Panc1 (cell line): ENCODE measurements around the gene GGCX. TPM values are rescaled to one million over a fixed set of nuclear protein-coding genes. Genes with fewer than 3 reads are reported as not detected.
A peak's percentile ranks its signal among the peaks of the same experiment; 100 is the strongest.

Experiments
- ATAC-seq: fragments of 200-7000 bp; cut with Tn5 transposase; 2 replicates; pipeline ENCODE4 v1.9.1; 2020; ENCODE audit warnings: mild to moderate bottlenecking, moderate library complexity
- BruUV-seq: library from RNA; stranded (reverse); fragments of 400-500 nt; replicated peaks from 2 replicates; lab custom pipeline; 2021; lab: Mats Ljungman, UMichigan
- CTCF ChIA-PET: fragments of 300-600 bp; sonication (Branson Sonifier 250); formaldehyde crosslinking; loops from one replicate; lab custom pipeline; 2022; ENCODE audit warnings: antibody characterized with exemption; lab: Charles Lee
- POLR2A ChIA-PET: fragments of 300-600 bp; sonication (Branson Sonifier 250); formaldehyde crosslinking; loops from one replicate; lab custom pipeline; 2022; ENCODE audit warnings: antibody characterized with exemption; lab: Charles Lee
- DNase-seq: peaks from one replicate; pipeline ENCODE4 v3.0.0-alpha.2; 2010; ENCODE audit warnings: low read depth, low spot score
- H3K27ac ChIP-seq: 2 replicates; pipeline ENCODE4 v1.5.1; 2011; ENCODE audit warnings: mild to moderate bottlenecking, low read length, inconsistent platforms
- H3K27me3 ChIP-seq: fragments of 200-500 bp; sonication (Bioruptor generic); 2 replicates; pipeline ENCODE4 v1.6.0; 2014; ENCODE audit warnings: low read length, inconsistent platforms; ENCODE audit not compliant: control insufficient read depth, insufficient read depth
- H3K36me3 ChIP-seq: fragments of 200-500 bp; sonication (Bioruptor generic); 2 replicates; pipeline ENCODE4 v1.5.1; 2014; ENCODE audit warnings: inconsistent platforms, mild to moderate bottlenecking, low read length, moderate library complexity; ENCODE audit not compliant: control insufficient read depth, insufficient read depth
- H3K4me1 ChIP-seq: 2 replicates; pipeline ENCODE4 v1.5.1; 2011; ENCODE audit warnings: inconsistent platforms, mild to moderate bottlenecking, low read length, moderate library complexity; ENCODE audit not compliant: control insufficient read depth, insufficient read depth
- H3K4me3 ChIP-seq, 2 experiments: 2 replicates each; pipeline ENCODE4 v1.5.1; 2011 to 2012; ENCODE audit warnings: low read depth in 2 of 2, low read length in 2 of 2, mild to moderate bottlenecking in 2 of 2, inconsistent platforms in 1 of 2, moderate library complexity in 1 of 2
- H3K9me3 ChIP-seq: fragments of 200-500 bp; sonication (Bioruptor generic); 2 replicates; pipeline ENCODE4 v1.5.1; 2014; ENCODE audit warnings: low read depth, mild to moderate bottlenecking, inconsistent platforms, low read length, moderate library complexity; ENCODE audit not compliant: control insufficient read depth, insufficient read depth
- POLR2AphosphoS5 ChIP-seq: IDR thresholded peaks from 2 replicates; pipeline ENCODE4 v1.6.1; 2012; ENCODE audit warnings: mild to moderate bottlenecking, low read depth, low read length, moderate library complexity
- SIN3A ChIP-seq: IDR thresholded peaks from 2 replicates; pipeline ENCODE4 v1.6.1; 2012; ENCODE audit warnings: low read depth, mild to moderate bottlenecking, low read length, moderate library complexity, borderline replicate concordance; ENCODE audit not compliant: insufficient read depth
- TCF7L2 ChIP-seq: IDR thresholded peaks from 2 replicates; pipeline ENCODE4 v1.6.1; 2011; ENCODE audit warnings: mild to moderate bottlenecking, low read depth, low read length, inconsistent platforms
- in situ Hi-C: cut with HindIII; loops from 2 replicates; pipeline ENCODE4 v1.10.0; 2016; ENCODE audit warnings: low sequenced_read_pairs, low pct_unique_long_range_greater_than_20kb
- intact Hi-C: fragments of 100-400 bp; cut with micrococcal nuclease; formaldehyde crosslinking; loops from one replicate; pipeline ENCODE4 v1.10.0; 2022; ENCODE audit not compliant: unreplicated experiment
- total RNA-seq: library from RNA; stranded (reverse); gene quantifications from one replicate; pipeline ENCODE4 v1.2.1, GENCODE V29; 2021; ENCODE audit not compliant: unreplicated experiment
- TF ChIP-seq, protein P1 (sequence below): fragments of 450-650 bp; IDR thresholded peaks from 2 replicates; pipeline ENCODE4 v1.5.1; 2017; ENCODE audit warnings: mild to moderate bottlenecking
- TF ChIP-seq, protein P2 (sequence below), 2 experiments: IDR thresholded peaks; 2 replicates each; pipeline ENCODE4 v1.6.1; 2011 to 2012; ENCODE audit warnings: low read depth in 2 of 2, control low read depth in 1 of 2, low read length in 1 of 2, mild to moderate bottlenecking in 1 of 2, moderate library complexity in 1 of 2; ENCODE audit not compliant: insufficient read depth in 1 of 2

The GGCX gene
- total RNA-seq, 1 experiment from 2014 or later = 64.1 TPM

DNA sequence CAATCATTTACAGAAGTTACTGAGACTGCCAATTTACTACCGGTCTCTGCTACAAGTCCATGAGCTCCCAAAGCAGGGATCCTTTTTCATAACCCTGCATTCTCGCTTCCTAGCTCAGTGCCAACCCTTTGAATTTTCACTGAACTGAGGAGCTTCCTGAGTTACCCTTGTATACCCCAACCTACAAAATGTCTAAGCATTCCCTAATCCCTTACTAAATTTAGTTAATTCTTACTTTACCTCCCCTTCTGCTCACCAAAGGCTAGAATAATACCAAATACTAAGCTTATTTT is 12.7 kb downstream of the GGCX start:
- intact Hi-C loops = no loop called here
- no peaks in the 10 kb centered on the region for H3K27me3 ChIP-seq
- peaks cover 14% of the 10 kb centered on the region for H3K36me3 ChIP-seq
- no peak overlapping the region for H3K4me3 ChIP-seq
- ChIA-PET POLR2A (interaction anchor here (0.6 to 1.5 kb wide), 7 partner anchors 13 to 403 kb away, joined by 3 to 10 read pairs (median 3); no protein-coding TSS in a partner anchor), CTCF (interaction anchor here (0.7 to 1.0 kb wide), 2 partner anchors 41 to 127 kb away, joined by 3 to 4 read pairs; no protein-coding TSS in a partner anchor)
- in situ Hi-C loops = loop anchor here (25.0 kb wide), 1 partner anchor 136 kb away; the partner anchor contains the start of genes CAPG and SH2D6
- H3K4me1 ChIP-seq = peaks cover 82% of the 10 kb centered on the region
- H3K9me3 ChIP-seq = no peaks in the 10 kb centered on the region
- ATAC-seq (peak; percentile 7), DNase-seq (no peak)
- no TSS peak for BruUV-seq
- peak overlapping the region; percentile 100 for H3K27ac ChIP-seq
- TF ChIP-seq, protein P1, sequence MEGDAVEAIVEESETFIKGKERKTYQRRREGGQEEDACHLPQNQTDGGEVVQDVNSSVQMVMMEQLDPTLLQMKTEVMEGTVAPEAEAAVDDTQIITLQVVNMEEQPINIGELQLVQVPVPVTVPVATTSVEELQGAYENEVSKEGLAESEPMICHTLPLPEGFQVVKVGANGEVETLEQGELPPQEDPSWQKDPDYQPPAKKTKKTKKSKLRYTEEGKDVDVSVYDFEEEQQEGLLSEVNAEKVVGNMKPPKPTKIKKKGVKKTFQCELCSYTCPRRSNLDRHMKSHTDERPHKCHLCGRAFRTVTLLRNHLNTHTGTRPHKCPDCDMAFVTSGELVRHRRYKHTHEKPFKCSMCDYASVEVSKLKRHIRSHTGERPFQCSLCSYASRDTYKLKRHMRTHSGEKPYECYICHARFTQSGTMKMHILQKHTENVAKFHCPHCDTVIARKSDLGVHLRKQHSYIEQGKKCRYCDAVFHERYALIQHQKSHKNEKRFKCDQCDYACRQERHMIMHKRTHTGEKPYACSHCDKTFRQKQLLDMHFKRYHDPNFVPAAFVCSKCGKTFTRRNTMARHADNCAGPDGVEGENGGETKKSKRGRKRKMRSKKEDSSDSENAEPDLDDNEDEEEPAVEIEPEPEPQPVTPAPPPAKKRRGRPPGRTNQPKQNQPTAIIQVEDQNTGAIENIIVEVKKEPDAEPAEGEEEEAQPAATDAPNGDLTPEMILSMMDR = no peak
- TF ChIP-seq POLR2AphosphoS5 = peak; percentile 56; the same call in 1 of the 2 replicates
- TF ChIP-seq SIN3A = 0 out of 2 replicates have a peak, but pooled peaks have one; percentile 60
- TF ChIP-seq, protein P2, sequence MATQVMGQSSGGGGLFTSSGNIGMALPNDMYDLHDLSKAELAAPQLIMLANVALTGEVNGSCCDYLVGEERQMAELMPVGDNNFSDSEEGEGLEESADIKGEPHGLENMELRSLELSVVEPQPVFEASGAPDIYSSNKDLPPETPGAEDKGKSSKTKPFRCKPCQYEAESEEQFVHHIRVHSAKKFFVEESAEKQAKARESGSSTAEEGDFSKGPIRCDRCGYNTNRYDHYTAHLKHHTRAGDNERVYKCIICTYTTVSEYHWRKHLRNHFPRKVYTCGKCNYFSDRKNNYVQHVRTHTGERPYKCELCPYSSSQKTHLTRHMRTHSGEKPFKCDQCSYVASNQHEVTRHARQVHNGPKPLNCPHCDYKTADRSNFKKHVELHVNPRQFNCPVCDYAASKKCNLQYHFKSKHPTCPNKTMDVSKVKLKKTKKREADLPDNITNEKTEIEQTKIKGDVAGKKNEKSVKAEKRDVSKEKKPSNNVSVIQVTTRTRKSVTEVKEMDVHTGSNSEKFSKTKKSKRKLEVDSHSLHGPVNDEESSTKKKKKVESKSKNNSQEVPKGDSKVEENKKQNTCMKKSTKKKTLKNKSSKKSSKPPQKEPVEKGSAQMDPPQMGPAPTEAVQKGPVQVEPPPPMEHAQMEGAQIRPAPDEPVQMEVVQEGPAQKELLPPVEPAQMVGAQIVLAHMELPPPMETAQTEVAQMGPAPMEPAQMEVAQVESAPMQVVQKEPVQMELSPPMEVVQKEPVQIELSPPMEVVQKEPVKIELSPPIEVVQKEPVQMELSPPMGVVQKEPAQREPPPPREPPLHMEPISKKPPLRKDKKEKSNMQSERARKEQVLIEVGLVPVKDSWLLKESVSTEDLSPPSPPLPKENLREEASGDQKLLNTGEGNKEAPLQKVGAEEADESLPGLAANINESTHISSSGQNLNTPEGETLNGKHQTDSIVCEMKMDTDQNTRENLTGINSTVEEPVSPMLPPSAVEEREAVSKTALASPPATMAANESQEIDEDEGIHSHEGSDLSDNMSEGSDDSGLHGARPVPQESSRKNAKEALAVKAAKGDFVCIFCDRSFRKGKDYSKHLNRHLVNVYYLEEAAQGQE (IDR thresholded peaks at IDR 0.05; ENCODE audit: insufficient read depth in 1 of 2, low read depth in 2 of 2, low read length in 1 of 2) = no peak
- TF ChIP-seq TCF7L2 = no peak

DNA sequence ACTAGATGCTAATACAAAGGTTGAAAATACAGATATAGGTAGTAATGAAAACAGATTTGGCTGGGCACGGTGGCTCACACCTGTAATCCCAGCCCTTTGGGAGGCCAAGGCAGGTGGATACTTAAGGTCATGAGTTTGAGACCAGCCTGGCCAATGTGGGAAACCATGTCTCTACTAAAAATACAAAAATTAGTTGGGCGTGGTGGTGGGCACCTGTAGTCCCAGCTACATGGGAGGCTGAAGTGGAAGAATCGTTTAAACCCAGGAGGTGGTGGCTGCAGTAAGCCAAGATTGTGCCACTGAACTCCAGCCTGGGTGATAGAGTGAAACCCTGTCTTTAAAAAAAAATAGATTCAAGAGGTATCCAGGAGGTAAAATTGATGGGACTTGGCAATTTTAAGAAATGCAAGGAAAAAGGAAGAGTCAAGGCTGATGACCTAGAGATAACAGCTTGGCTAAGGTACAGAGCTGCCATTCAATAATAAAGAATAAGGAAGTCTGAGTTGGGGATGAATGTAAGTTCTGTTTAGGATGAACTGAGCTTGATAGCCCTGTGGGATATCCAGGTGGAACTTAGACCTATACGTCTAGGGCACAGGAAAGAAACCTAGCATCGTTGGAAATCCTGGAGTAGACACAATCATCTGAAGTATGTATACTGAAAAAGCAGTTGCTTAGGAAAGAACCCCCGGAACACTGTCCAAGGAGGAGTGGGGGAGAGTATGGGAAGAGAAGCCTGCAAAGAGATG is 13.3 kb downstream of the GGCX start:
- BruUV-seq = no TSS peak
- CTCF ChIA-PET = interaction anchor here (0.7 to 1.0 kb wide), 2 partner anchors 41 to 127 kb away, joined by 3 to 4 read pairs; no protein-coding TSS in a partner anchor
- peak; percentile 7 for ATAC-seq
- H3K9me3 ChIP-seq = no peaks in the 10 kb centered on the region
- H3K4me3 ChIP-seq = no peak overlapping the region
- DNase-seq = no peak
- in situ Hi-C loops = loop anchor here (25.0 kb wide), 1 partner anchor 136 kb away; the partner anchor contains the start of genes CAPG and SH2D6
- H3K27ac ChIP-seq = peak overlapping the region; percentile 100
- TF ChIP-seq, protein P1 = no peak
- TF ChIP-seq SIN3A (peak; percentile 61; the same call in 1 of the 2 replicates), POLR2AphosphoS5 (peak; percentile 91)
- intact Hi-C loops = loop anchor here (2.0 kb wide), 1 partner anchor 127 kb away; no protein-coding TSS in a partner anchor
- POLR2A ChIA-PET = interaction anchor here (0.5 to 1.5 kb wide), 8 partner anchors 13 to 403 kb away, joined by 3 to 10 read pairs (median 4); no protein-coding TSS in a partner anchor
- H3K36me3 ChIP-seq = peaks cover 16% of the 10 kb centered on the region
- H3K4me1 ChIP-seq = peaks cover 86% of the 10 kb centered on the region
- H3K27me3 ChIP-seq = no peaks in the 10 kb centered on the region
